ENCODE results near the gene INPP5F. TPM values are rescaled to one million over a fixed set of nuclear protein-coding genes. Genes with fewer than 3 reads are reported as not detected.

INPP5F gene
- total and polyA plus RNA-seq, 2 of the 13 experiments (the other 11 are each of a cell fraction or from before 2014, with no cell fraction given): 12.5 to 15.7 TPM

DNA sequence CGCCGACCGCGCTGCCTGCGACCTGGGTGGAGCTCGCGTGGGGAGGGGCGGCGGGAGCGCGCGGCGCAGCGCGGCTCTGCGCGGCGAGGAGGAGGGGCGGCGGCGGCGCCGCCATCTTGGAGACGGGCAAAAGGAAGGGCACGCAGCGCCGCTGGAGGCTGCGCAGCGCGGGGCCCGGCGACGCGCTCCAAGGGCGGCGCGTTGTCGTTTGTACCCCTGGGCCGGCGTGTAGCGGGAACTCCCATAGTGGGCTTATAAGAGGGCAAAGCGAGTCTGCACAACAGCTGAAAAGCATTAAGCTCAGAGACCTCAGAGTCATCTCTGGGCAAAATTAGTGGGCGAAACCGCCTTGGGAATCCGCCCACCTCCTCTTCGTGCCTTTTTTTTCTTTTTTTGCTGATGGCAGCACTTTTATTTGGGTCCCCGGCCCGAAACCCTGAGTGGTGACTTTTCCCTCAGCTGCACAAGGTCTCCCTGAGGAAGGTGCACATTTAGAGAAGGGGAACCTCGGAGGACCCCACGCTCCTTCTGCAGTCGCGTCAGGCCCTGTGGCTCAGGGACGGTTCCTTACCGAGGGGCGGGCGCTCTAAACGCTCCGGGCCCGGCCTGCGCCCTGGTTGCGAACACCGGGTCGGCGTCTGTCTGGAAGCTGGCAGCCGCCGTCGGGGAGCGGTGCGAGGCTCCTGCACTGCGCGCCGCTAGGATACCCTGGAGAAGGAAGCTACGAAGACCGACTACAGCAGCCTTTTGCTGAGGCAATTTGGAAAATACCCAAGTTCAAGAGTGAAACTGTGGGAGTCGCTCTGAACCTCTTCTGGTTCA is 147.2 kb downstream of the INPP5F start (continued):
- TF ChIP-seq PATZ1 (CRISPR knock-in tag; IDR thresholded peaks at IDR 0.05): peak; percentile 38; the same call in 1 of the 2 replicates
- TF ChIP-seq, protein P1, sequence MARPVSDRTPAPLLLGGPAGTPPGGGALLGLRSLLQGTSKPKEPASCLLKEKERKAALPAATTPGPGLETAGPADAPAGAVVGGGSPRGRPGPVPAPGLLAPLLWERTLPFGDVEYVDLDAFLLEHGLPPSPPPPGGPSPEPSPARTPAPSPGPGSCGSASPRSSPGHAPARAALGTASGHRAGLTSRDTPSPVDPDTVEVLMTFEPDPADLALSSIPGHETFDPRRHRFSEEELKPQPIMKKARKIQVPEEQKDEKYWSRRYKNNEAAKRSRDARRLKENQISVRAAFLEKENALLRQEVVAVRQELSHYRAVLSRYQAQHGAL (CRISPR knock-in tag; IDR thresholded peaks at IDR 0.05; ENCODE audit: not compliant biosample characterization): no peak
- TF ChIP-seq NCOA5 (CRISPR knock-in tag; IDR thresholded peaks at IDR 0.05): no peak
- TF ChIP-seq MYPOP (CRISPR knock-in tag; IDR thresholded peaks at IDR 0.05): peak; percentile 89
- TF ChIP-seq SPEN (CRISPR knock-in tag; IDR thresholded peaks at IDR 0.05; ENCODE audit: low read depth): peak; percentile 42
- TF ChIP-seq ZNF501 (CRISPR knock-in tag; IDR thresholded peaks at IDR 0.05): peak; percentile 81
- TF ChIP-seq NR2F2 (IDR thresholded peaks at IDR 0.05; ENCODE audit: borderline replicate concordance, low read depth): no peak
- TF ChIP-seq ATF1 (CRISPR knock-in tag; IDR thresholded peaks at IDR 0.05): no peak
- TF ChIP-seq ZNF781 (CRISPR knock-in tag; IDR thresholded peaks at IDR 0.05; ENCODE audit: borderline replicate concordance, not compliant biosample characterization): peak; percentile 42
- TF ChIP-seq ZFP41 (CRISPR knock-in tag; IDR thresholded peaks at IDR 0.05; ENCODE audit: borderline replicate concordance): no peak
- TF ChIP-seq SIN3A (IDR thresholded peaks at IDR 0.05; ENCODE audit: borderline replicate concordance, low read depth, low read length): peak; percentile 35; the same call in 1 of the 2 replicates
- peak; percentile 28; the same call in 1 of the 2 replicates for TF ChIP-seq GABPA (IDR thresholded peaks at IDR 0.05; ENCODE audit: low read depth, low read length)
- no peak for TF ChIP-seq GABPA (CRISPR knock-in tag; IDR thresholded peaks at IDR 0.05; ENCODE audit: low read depth)
- TF ChIP-seq, protein P2, sequence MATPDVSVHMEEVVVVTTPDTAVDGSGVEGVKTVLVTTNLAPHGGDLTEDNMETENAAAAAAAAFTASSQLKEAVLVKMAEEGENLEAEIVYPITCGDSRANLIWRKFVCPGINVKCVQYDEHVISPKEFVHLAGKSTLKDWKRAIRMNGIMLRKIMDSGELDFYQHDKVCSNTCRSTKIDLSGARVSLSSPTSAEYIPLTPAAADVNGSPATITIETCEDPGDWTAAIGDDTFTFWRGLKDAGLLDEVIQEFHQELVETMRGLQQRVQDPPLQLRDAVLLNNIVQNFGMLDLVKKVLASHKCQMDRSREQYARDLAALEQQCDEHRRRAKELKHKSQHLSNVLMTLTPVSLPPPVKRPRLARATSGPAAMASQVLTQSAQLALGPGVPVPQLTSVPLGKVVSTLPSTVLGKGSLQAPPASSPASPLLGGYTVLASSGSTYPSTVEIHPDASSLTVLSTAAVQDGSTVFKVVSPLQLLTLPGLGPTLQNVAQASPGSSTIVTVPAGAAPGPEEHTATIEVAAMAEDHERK (CRISPR knock-in tag; IDR thresholded peaks at IDR 0.05; ENCODE audit: low read depth): peak; percentile 90
- TF ChIP-seq U2AF2 (IDR thresholded peaks at IDR 0.05; ENCODE audit: low read depth, low read length): no peak
- TF ChIP-seq ZGPAT (CRISPR knock-in tag; IDR thresholded peaks at IDR 0.05): peak; percentile 67
- no peak for TF ChIP-seq MLX (CRISPR knock-in tag; IDR thresholded peaks at IDR 0.05)
- TF ChIP-seq MIER2 (CRISPR knock-in tag; IDR thresholded peaks at IDR 0.05): no peak
- TF ChIP-seq ZNF598 (CRISPR knock-in tag; IDR thresholded peaks at IDR 0.05; ENCODE audit: borderline replicate concordance): peak; percentile 76; the same call in 1 of the 2 replicates
- 0 out of 2 replicates have a peak, but pooled peaks have one; percentile 38 for TF ChIP-seq ZNF703 (CRISPR knock-in tag; IDR thresholded peaks at IDR 0.05; ENCODE audit: borderline replicate concordance)
